A549 treated with Mapracorat at 1 μM for 4 hours (cell line): ENCODE data around the gene CRP. TPM values are rescaled to one million over a fixed set of nuclear protein-coding genes. Genes with fewer than 3 reads are reported as not detected.

Source experiments
- total RNA-seq: library from RNA; stranded (reverse); fragments of 200-300 nt; extraction: Qiagen RNA extraction; gene quantifications from 5 replicates; pipeline ENCODE4 v1.2.3, GENCODE V29; 2022

CRP gene
- total RNA-seq: not detected in 5 replicates

GRCh38 chr1:159714529-159714928 is at the start of gene CRP:
CRP (minus strand) TSS chr1:159714589; CDS start chr1:159714485, 104 bp downstream.

Other genes with a start within 250 kb of the CRP start
- gene OR10J5, start 178.6 kb downstream of the CRP start, total RNA-seq: not detected in 5 replicates
- not detected in 5 replicates for gene APCS, start 126.8 kb downstream of the CRP start, total RNA-seq
- gene DUSP23, start 66.4 kb upstream of the CRP start, total RNA-seq: 62.5 to 80.5 TPM (median 77.7 TPM) in 5 replicates
- not detected in 5 replicates for gene FCRL6, start 87.8 kb upstream of the CRP start, total RNA-seq
- gene SLAMF8, start 112.3 kb upstream of the CRP start, total RNA-seq: 0.08 to 0.27 TPM (median 0.22 TPM) in 5 replicates
- gene VSIG8, start 148.1 kb upstream of the CRP start, total RNA-seq: 0.17 TPM in 1 of 5 replicates, not detected in the others
- 0.73 to 1.1 TPM (median 0.92 TPM) in 5 replicates for gene CFAP45, start 185.6 kb upstream of the CRP start, total RNA-seq
- 990 to 1,051 TPM (median 1,033 TPM) in 5 replicates for gene TAGLN2, start 210.9 kb upstream of the CRP start, total RNA-seq
- gene IGSF9, start 231.0 kb upstream of the CRP start, total RNA-seq: 0.13 to 0.26 TPM (median 0.23 TPM) in 5 replicates
- gene SLAMF9, start 239.6 kb upstream of the CRP start, total RNA-seq: 0.12 to 0.94 TPM (median 0.49 TPM) in 5 replicates